Measurements from ENCODE around the gene CADPS. TPM values are rescaled to one million over a fixed set of nuclear protein-coding genes. Genes with fewer than 3 reads are reported as not detected.

Gene CADPS
- polyA plus RNA-seq, 2 of the 4 experiments (the other 2 are of a cell fraction): not detected

DNA sequence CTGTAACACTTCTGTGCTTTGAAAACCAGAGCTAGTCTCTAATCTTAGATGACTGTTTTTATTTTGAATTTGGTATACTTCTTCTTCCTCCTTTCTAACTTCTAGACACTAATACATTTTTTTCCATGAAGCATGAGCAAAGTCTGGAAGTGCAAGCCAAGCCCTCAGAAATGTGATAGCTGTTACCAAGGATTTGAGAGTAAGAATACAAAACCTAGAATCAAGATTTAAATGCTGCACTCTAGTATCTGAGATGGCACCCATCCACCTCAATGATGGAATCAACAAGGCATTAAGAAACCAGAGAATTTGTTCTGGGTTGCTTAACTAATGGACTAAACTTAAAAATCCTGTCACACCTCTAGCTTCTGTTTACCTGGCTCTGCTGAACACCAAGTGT is 511.0 kb downstream of the CADPS start:
- 0 out of 3 replicates have a peak, but pooled peaks cover 3% of the 10 kb centered on the region for H3K4me1 ChIP-seq
- POLR2A ChIA-PET: no interaction called here
- no peak overlapping the region for H3K27ac ChIP-seq
- ATAC-seq: no peak
- no peak overlapping the region for H3K4me3 ChIP-seq
- no peak overlapping the region for H3K4me2 ChIP-seq
- no peaks in the 10 kb centered on the region for H3K9me3 ChIP-seq
- CTCF ChIA-PET: no interaction called here
- DNase-seq (ENCODE audit: low read depth in 1 of 2, low spot score in 1 of 2): no peak
- no peak for TF ChIP-seq ZSCAN20 (CRISPR knock-in tag; IDR thresholded peaks at IDR 0.05)
- TF ChIP-seq FOSL2 (IDR thresholded peaks at IDR 0.05): no peak
- no peak for TF ChIP-seq FOSL2 (CRISPR knock-in tag; IDR thresholded peaks at IDR 0.05)
- no peak for TF ChIP-seq ZNF302 (CRISPR knock-in tag; IDR thresholded peaks at IDR 0.05)
- TF ChIP-seq HEYL (CRISPR knock-in tag; IDR thresholded peaks at IDR 0.05): no peak
- TF ChIP-seq, protein P1, sequence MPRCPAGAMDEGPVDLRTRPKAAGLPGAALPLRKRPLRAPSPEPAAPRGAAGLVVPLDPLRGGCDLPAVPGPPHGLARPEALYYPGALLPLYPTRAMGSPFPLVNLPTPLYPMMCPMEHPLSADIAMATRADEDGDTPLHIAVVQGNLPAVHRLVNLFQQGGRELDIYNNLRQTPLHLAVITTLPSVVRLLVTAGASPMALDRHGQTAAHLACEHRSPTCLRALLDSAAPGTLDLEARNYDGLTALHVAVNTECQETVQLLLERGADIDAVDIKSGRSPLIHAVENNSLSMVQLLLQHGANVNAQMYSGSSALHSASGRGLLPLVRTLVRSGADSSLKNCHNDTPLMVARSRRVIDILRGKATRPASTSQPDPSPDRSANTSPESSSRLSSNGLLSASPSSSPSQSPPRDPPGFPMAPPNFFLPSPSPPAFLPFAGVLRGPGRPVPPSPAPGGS (IDR thresholded peaks at IDR 0.05): no peak
- no peak for TF ChIP-seq TP53 (CRISPR knock-in tag; IDR thresholded peaks at IDR 0.05)
- TF ChIP-seq CBX8 (IDR thresholded peaks at IDR 0.05): no peak
- no peak for TF ChIP-seq ZC3H11A (IDR thresholded peaks at IDR 0.05)
- TF ChIP-seq MAFK (IDR thresholded peaks at IDR 0.05; ENCODE audit: partially characterized antibody): no peak
- TF ChIP-seq HDAC2 (IDR thresholded peaks at IDR 0.05): no peak
- FAIRE-seq: no peak

DNA sequence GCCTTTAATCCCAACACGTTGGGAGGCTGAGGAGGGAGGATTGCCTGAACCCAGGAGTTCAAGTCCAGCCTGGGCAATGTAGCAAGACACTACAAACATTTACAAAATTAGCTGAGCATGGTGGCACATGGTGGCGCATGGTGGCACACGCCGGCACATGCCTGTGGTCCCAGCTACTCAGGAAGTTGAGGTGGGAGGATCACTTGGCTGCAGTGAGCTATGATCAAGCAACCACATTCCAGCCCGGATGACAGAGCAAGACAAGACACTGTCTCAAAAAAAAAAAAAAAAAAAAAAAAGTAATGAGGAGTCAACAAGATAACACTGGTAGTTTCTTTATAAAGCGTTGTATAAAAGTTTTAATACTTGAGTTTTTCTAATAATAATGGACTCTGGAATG is 511.9 kb downstream of the CADPS start:
- POLR2A ChIA-PET: no interaction called here
- no peak overlapping the region for H3K4me2 ChIP-seq
- CTCF ChIA-PET: no interaction called here
- WGBS (ENCODE audit: missing lambda C conversion rate): 52% methylated on average over 6 of the region's 6 CpGs
- no peaks in the 10 kb centered on the region for H3K4me1 ChIP-seq
- ATAC-seq (no peak), FAIRE-seq (no peak), DNase-seq (ENCODE audit: low read depth in 1 of 2, low spot score in 1 of 2) (no peak)
- TF ChIP-seq, protein P2, sequence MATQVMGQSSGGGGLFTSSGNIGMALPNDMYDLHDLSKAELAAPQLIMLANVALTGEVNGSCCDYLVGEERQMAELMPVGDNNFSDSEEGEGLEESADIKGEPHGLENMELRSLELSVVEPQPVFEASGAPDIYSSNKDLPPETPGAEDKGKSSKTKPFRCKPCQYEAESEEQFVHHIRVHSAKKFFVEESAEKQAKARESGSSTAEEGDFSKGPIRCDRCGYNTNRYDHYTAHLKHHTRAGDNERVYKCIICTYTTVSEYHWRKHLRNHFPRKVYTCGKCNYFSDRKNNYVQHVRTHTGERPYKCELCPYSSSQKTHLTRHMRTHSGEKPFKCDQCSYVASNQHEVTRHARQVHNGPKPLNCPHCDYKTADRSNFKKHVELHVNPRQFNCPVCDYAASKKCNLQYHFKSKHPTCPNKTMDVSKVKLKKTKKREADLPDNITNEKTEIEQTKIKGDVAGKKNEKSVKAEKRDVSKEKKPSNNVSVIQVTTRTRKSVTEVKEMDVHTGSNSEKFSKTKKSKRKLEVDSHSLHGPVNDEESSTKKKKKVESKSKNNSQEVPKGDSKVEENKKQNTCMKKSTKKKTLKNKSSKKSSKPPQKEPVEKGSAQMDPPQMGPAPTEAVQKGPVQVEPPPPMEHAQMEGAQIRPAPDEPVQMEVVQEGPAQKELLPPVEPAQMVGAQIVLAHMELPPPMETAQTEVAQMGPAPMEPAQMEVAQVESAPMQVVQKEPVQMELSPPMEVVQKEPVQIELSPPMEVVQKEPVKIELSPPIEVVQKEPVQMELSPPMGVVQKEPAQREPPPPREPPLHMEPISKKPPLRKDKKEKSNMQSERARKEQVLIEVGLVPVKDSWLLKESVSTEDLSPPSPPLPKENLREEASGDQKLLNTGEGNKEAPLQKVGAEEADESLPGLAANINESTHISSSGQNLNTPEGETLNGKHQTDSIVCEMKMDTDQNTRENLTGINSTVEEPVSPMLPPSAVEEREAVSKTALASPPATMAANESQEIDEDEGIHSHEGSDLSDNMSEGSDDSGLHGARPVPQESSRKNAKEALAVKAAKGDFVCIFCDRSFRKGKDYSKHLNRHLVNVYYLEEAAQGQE (IDR thresholded peaks at IDR 0.05): no peak
- no peak for TF ChIP-seq RNF2 (IDR thresholded peaks at IDR 0.05; ENCODE audit: borderline replicate concordance, low read depth)
- TF ChIP-seq, protein P3, sequence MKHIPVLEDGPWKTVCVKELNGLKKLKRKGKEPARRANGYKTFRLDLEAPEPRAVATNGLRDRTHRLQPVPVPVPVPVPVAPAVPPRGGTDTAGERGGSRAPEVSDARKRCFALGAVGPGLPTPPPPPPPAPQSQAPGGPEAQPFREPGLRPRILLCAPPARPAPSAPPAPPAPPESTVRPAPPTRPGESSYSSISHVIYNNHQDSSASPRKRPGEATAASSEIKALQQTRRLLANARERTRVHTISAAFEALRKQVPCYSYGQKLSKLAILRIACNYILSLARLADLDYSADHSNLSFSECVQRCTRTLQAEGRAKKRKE (CRISPR knock-in tag; IDR thresholded peaks at IDR 0.05; ENCODE audit: low read depth): no peak
- no peak overlapping the region for H3K4me3 ChIP-seq
- no peak overlapping the region for H3K27ac ChIP-seq
- no peaks in the 10 kb centered on the region for H3K9me3 ChIP-seq

DNA sequence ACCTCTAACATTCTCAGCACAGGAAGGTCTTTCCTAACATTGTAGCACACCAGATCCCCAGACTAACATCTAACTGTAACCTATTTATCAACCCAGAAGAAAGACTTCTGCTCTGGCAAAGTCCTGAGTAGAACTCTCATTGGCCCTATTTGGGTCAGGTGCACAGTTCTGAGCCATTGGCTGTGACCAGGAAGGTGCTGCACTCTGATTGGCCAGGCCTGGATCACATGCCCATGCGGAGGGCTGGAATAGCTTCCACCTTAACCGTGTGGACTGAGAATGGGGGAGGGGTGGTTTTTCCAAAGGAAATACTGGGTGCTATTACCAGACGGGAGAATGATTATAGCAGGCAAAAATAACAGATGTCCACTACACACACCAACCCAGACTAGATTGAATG is 513.4 kb downstream of the CADPS start:
- DNase-seq (ENCODE audit: low read depth in 1 of 2, low spot score in 1 of 2) (no peak), FAIRE-seq (no peak), ATAC-seq (no peak)
- ChIA-PET CTCF (no interaction called here), POLR2A (no interaction called here)
- H3K9me3 ChIP-seq: no peaks in the 10 kb centered on the region
- no peak overlapping the region for H3K4me2 ChIP-seq
- WGBS (ENCODE audit: missing lambda C conversion rate): 63% methylated on average over 3 of the region's 3 CpGs
- no peaks in the 10 kb centered on the region for H3K4me1 ChIP-seq
- H3K27ac ChIP-seq: no peak overlapping the region
- H3K4me3 ChIP-seq: no peak overlapping the region
- no peak for TF ChIP-seq KDM1A (IDR thresholded peaks at IDR 0.05; ENCODE audit: low read depth)
- TF ChIP-seq ESRRA (IDR thresholded peaks at IDR 0.05; ENCODE audit: borderline replicate concordance, low read length): no peak
- no peak for TF ChIP-seq RARB (CRISPR knock-in tag; IDR thresholded peaks at IDR 0.05)
- TF ChIP-seq, protein P4, sequence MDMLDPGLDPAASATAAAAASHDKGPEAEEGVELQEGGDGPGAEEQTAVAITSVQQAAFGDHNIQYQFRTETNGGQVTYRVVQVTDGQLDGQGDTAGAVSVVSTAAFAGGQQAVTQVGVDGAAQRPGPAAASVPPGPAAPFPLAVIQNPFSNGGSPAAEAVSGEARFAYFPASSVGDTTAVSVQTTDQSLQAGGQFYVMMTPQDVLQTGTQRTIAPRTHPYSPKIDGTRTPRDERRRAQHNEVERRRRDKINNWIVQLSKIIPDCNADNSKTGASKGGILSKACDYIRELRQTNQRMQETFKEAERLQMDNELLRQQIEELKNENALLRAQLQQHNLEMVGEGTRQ (IDR thresholded peaks at IDR 0.05): 0 out of 2 replicates have a peak, but pooled peaks have one; percentile 5
- TF ChIP-seq, protein P3 (CRISPR knock-in tag; IDR thresholded peaks at IDR 0.05; ENCODE audit: low read depth): no peak
- TF ChIP-seq NFE2L2 (conservative IDR thresholded peaks at IDR 0.05; ENCODE audit: low read length): no peak

Data from A549 (cell line).